Muscle layer of duodenum (tissue), 2 donors: ENCODE results near the gene YTHDF2.
"Not testable (repeated sequence)": the region's sequence is repeated elsewhere in the genome, so short reads cannot be mapped to it uniquely, and the experiment has no call there.

Source experiments
- H3K27ac ChIP-seq: one replicate; pipeline ENCODE4 v1.7.0; 2013; ENCODE audit warnings: mild to moderate bottlenecking, low read length
- H3K27me3 ChIP-seq: one replicate; pipeline ENCODE4 v1.7.0; 2013; ENCODE audit warnings: low read depth, mild to moderate bottlenecking, control low read depth, low read length
- H3K36me3 ChIP-seq, 2 donors: one replicate each; pipeline ENCODE4 v1.7.0; 2013; ENCODE audit warnings: low read length in 2 of 2, control low read depth in 1 of 2, mild to moderate bottlenecking in 1 of 2; ENCODE audit not compliant: insufficient read depth in 2 of 2, control insufficient read depth in 1 of 2
- H3K4me1 ChIP-seq, 2 donors: one replicate each; pipeline ENCODE4 v1.7.0; 2013; ENCODE audit warnings: low read length in 2 of 2, mild to moderate bottlenecking in 2 of 2, control low read depth in 1 of 2, moderate library complexity in 1 of 2; ENCODE audit not compliant: insufficient read depth in 2 of 2, control insufficient read depth in 1 of 2
- H3K4me3 ChIP-seq, 2 donors: one replicate each; pipeline ENCODE4 v1.7.0; 2013; ENCODE audit warnings: low read length in 2 of 2, low read depth in 1 of 2, mild to moderate bottlenecking in 1 of 2
- H3K9me3 ChIP-seq, 2 donors: one replicate each; pipeline ENCODE4 v1.7.0; 2013; ENCODE audit warnings: low read length in 2 of 2, control low read depth in 1 of 2, mild to moderate bottlenecking in 1 of 2; ENCODE audit not compliant: control insufficient read depth in 1 of 2
- donor health status: healthy.

The YTHDF2 gene

GRCh38 chr1:28783363-28783762 is 46.6 kb downstream of the YTHDF2 start:
- no peak overlapping the region for H3K4me3 ChIP-seq

GRCh38 chr1:28789412-28789811 is 52.7 kb downstream of the YTHDF2 start:
- Histone ChIP-seq H3K4me1 (no peaks in the 10 kb centered on the region), H3K27me3 (no peaks in the 10 kb centered on the region), H3K36me3 (no peaks in the 10 kb centered on the region), H3K4me3 (no peak overlapping the region), H3K27ac (no peak overlapping the region), H3K9me3 (no peaks in the 10 kb centered on the region)

More at GRCh38 chr1:28783363-28783762, 46.6 kb downstream of the YTHDF2 start:
- H3K27me3 ChIP-seq = no peaks in the 10 kb centered on the region
- no peaks in the 10 kb centered on the region for H3K36me3 ChIP-seq
- no peaks in the 10 kb centered on the region for H3K4me1 ChIP-seq
- H3K9me3 ChIP-seq = no peaks in the 10 kb centered on the region
- no peak overlapping the region for H3K27ac ChIP-seq

DNA sequence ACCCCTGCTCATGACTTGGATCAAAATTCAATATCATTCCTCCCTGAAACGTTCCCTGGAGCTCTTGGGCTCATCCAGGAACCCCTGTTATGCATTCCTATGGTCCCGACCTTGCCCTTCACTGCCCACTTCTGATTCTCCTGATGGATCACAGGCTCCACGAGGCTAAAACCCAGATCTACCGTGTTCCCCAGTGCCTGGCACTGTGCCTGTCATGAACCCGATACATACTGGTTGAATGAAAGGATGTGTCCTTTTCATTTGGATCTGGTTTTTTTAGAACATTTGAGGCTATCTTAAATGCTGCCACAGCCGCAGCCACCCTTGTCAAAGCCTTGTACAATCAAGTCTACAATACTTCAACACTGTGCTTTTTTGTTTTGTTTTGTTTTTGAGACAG is 53.1 kb downstream of the YTHDF2 start:
- Histone ChIP-seq H3K4me3 (no peak overlapping the region), H3K9me3 (no peaks in the 10 kb centered on the region), H3K27me3 (no peaks in the 10 kb centered on the region), H3K27ac (no peak overlapping the region), H3K4me1 (no peaks in the 10 kb centered on the region), H3K36me3 (no peaks in the 10 kb centered on the region)

DNA sequence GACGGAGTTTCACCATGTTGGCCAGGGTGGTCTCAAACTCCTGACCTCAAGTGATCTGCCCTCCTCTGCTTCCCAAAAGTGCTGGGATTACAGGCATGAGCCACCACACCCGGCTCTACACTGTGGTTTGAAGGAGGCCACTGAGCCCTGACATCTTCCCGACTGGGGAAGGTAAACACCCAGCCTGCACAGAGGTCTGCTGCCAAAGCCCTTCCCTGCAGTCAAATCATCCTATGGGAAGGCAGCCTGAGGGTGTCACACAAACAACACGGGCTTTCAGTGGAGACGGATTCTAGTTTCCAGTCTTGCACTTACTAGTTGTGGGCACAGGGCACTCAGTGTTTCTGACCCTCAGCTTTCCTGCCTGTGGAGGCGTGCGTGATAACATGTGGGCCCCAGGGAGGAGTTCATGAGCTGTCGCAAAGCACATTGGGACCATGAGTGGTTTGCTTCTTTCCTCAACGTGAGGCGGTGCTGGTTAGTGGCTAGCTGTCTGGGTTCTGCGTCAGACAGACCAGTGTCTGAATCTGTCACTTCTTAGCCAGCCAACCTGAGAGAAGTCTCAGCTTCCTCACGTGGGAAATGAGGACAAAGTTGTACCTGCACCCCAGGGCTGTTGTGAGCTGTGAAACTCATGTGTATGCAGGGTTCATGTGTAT is 53.8 kb downstream of the YTHDF2 start:
- H3K9me3 ChIP-seq = no peaks in the 10 kb centered on the region

DNA sequence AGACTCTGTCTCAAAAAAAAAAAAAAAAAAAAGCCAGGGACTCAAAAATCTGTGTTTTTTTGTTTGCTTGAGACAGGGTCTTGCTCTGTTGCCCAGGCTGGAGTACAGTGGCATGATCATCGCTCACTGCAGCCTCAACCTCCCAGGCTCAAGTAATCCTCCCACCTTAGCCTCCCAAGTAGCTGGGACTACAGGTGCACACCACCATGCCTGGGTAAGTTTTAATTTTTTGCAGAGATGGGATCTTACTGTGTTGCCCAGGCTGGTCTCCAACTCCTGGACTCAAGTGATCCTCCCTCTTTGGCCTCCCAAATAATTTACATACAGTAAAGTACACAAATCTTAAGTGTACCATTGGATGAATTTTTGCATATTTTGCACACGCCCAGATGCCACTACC is 55.2 kb downstream of the YTHDF2 start:
- not testable (repeated sequence) for H3K27ac ChIP-seq, H3K36me3 ChIP-seq, H3K4me3 ChIP-seq

More for the DNA sequence above, 53.8 kb downstream of the YTHDF2 start:
- Histone ChIP-seq H3K27ac (no peak overlapping the region), H3K4me3 (no peak overlapping the region), H3K36me3 (no peaks in the 10 kb centered on the region), H3K4me1 (no peaks in the 10 kb centered on the region), H3K27me3 (no peaks in the 10 kb centered on the region)

GRCh38 chr1:28792644-28793121 is 55.9 kb downstream of the YTHDF2 start:
- no peaks in the 10 kb centered on the region for H3K36me3 ChIP-seq

More for the DNA sequence above, 55.2 kb downstream of the YTHDF2 start:
- H3K9me3 ChIP-seq, H3K27me3 ChIP-seq, H3K4me1 ChIP-seq: not testable (repeated sequence)

DNA sequence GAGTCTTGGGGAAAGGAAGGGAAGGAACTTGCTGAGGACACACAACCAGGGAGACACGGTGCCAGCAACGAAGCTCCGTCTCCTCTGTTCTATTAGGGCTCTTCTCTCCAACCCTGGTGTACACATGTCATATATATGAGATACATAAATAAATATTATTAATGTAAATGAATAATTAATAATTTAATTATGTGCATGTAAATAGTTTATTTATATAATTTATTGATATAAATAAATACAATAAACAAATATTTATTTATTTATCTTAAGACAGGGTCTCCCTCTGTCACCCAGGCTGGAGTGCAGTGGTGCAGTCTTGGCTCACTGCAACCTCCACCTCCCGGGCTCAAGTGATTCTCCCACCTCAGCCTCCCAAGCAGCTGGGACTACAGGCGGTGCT is 57.8 kb downstream of the YTHDF2 start:
- not testable (repeated sequence) for H3K4me1 ChIP-seq, H3K27me3 ChIP-seq, H3K27ac ChIP-seq, H3K4me3 ChIP-seq, H3K36me3 ChIP-seq, H3K9me3 ChIP-seq

More at GRCh38 chr1:28792644-28793121, 55.9 kb downstream of the YTHDF2 start:
- Histone ChIP-seq H3K4me1 (no peaks in the 10 kb centered on the region), H3K27me3 (no peaks in the 10 kb centered on the region), H3K9me3 (no peaks in the 10 kb centered on the region), H3K27ac (no peak overlapping the region), H3K4me3 (no peak overlapping the region)

DNA sequence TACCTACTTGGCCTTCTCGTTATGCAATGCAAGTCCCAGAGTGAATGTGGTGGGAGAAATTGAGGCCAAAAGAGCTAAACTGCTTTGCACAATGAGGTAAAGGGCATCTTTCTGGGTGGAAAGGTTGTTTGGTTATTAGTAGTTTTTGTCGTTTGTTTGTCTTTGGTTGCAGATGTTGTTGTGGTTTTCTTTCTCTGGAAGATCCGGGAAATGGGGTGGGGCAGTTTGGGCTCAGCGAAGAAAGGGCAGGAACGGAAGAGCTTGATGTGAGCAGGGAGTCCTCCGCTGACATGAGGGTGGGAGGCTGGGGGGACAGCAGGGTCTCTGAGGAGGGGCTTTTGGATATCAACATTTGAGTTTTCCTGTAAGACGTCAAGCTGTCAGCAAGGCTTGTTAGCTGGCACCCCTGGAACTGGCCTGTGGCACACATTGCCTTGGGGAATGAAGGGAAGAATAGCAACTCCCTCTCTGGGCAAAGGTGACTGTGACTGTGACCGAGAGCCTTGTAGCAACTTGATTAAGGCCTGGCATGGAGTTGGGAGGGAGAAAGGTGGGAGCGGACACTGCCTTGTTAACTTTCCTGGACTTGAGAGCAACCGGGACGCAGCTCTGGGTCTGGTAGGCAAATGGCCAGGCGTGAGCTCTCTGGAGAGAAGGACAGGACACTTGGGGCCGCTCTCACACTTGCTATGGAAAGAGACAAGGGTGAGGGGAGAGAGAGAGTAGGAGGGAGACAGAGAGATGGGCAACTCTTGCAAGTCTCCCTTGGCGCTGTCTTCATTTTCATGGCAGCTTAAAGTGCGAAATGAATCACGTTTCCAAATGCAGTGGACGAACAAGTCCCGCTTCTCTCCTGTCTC is 59.8 kb downstream of the YTHDF2 start:
- H3K9me3 ChIP-seq = no peaks in the 10 kb centered on the region
- H3K4me1 ChIP-seq = no peaks in the 10 kb centered on the region
- H3K27ac ChIP-seq = no peak overlapping the region
- H3K27me3 ChIP-seq = no peaks in the 10 kb centered on the region
- no peak overlapping the region for H3K4me3 ChIP-seq
- no peaks in the 10 kb centered on the region for H3K36me3 ChIP-seq

GRCh38 chr1:28800324-28800723 is 63.6 kb downstream of the YTHDF2 start:
- Histone ChIP-seq H3K4me3 (no peak overlapping the region), H3K27ac (no peak overlapping the region), H3K36me3 (no peaks in the 10 kb centered on the region), H3K4me1 (no peaks in the 10 kb centered on the region), H3K27me3 (no peaks in the 10 kb centered on the region), H3K9me3 (no peaks in the 10 kb centered on the region)

GRCh38 chr1:28801461-28801860 is 64.7 kb downstream of the YTHDF2 start:
- no peak overlapping the region for H3K27ac ChIP-seq
- H3K9me3 ChIP-seq = no peaks in the 10 kb centered on the region
- no peaks in the 10 kb centered on the region for H3K27me3 ChIP-seq
- no peaks in the 10 kb centered on the region for H3K36me3 ChIP-seq
- H3K4me3 ChIP-seq = no peak overlapping the region
- H3K4me1 ChIP-seq = no peaks in the 10 kb centered on the region

DNA sequence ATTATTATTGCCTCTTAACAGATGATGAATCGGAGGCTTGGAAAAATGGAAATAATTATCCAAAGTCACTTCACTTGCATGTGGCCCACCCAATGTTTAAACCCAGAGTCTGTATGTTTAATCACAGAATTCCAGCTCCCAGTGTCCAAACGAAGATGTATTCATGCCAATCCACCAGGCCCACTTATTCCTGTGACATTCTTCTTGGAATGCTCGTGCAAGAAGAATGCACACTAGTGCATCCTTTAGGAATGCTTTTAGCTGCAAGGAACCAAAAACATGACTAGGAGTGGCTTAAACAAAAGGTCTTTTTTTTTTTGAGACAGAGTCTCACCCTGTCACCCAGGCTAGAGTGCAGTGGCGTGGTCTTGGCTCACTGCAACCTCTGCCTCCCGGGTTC is 66.3 kb downstream of the YTHDF2 start:
- H3K27me3 ChIP-seq = no peaks in the 10 kb centered on the region
- H3K4me1 ChIP-seq = no peaks in the 10 kb centered on the region

More for the DNA sequence above, 66.3 kb downstream of the YTHDF2 start:
- no peaks in the 10 kb centered on the region for H3K9me3 ChIP-seq
- H3K27ac ChIP-seq = no peak overlapping the region
- no peaks in the 10 kb centered on the region for H3K36me3 ChIP-seq
- H3K4me3 ChIP-seq = no peak overlapping the region
